Activated CD4-positive, alpha-beta T cell treated with anti-CD3 and anti-CD28 coated beads for 1 hour (primary cell): Measurements from ENCODE around the gene XKR3.
"Not testable (repeated sequence)": the region's sequence is repeated elsewhere in the genome, so short reads cannot be mapped to it uniquely, and the experiment has no call there.

ENCODE experiments used
- DNase-seq: peaks from one replicate; pipeline ENCODE4 v3.0.0-alpha.2; 2020

The XKR3 gene

DNA sequence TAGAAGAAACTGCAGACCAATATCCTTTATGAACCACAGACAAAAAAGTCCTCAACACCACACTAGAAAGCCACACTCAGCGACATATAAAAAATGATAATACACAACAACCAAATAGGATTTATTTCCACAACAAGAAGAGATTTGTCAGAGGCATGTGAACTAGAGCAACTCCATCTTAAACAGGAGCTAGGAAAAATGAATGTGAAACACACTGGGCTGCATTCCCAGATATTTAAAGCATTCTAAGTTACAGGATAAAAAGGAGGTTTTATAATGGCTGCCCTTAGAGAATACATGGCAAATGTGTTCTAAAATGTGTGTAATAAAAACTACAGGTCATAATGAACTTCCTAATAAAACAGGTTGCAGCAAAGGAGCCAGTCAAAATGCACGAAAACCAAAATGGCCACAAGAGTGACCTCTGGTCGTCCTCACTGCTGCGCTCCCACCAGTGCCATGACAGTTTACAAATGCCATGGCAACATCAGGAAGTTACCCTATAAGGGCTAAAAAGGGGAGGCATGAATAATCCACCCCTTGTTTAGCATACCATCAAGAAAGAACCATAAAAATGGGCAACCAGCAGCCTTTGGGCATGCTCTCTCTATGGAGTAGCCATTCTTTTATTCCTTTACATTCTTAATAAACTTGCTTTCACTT lies 21.8 kb downstream of the XKR3 start:
- no peak for DNase-seq

DNA sequence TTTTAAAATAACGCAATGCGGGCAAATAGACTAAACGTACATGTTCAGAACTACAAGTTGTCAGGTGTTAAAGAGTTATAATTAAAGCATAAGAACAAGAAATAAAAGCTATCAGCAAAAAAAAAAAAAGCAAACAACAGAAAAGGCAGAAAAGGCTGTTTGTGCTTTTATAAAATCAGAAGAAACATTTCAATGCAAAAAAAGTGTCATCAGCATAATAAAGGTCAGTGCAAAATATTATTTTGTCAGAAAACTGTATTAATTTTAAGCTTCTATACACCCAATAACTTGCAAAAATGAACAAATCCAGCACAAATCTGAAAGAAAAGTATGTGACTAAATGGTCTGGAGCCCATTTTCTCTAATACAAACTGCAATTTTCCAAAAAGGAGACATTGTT lies 23.6 kb downstream of the XKR3 start:
- no peak for DNase-seq

DNA sequence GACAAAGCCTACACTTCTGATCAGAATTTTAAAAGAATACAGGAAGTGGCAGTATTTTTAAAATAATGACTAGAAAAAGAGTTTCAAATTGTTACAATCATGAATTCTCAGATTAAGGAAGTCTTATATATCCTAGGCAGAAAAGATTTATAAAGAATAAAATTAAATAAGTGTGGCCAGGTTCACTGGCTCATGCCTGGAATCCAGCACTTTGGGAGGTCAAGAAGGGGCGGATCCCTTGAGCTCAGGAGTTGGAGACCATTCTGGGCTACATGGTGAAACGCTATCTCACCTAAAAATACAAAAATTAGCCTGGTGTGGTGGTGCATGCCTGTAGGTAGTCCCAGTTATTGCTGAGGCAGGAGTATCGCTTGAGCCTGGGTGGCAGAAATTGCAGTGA lies 24.1 kb downstream of the XKR3 start:
- DNase-seq: no peak

DNA sequence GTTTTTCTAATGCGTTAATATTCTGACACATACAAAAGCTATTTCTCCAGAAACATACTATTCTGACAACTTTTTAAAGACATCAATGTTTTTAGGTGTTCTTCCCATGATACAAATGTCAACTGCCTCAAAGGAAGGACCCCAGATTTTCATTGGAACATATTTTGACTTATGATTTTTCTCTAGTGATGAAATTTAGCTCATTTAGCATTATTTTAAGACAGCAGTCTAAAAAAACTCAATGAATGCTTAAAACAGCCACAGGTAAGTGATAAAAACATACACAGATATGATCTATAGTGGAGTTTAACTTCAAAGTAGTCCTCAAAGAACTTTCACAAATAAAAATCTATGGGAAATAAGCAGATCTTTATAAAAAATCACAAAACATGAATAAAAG lies 24.9 kb downstream of the XKR3 start:
- DNase-seq: no peak

DNA sequence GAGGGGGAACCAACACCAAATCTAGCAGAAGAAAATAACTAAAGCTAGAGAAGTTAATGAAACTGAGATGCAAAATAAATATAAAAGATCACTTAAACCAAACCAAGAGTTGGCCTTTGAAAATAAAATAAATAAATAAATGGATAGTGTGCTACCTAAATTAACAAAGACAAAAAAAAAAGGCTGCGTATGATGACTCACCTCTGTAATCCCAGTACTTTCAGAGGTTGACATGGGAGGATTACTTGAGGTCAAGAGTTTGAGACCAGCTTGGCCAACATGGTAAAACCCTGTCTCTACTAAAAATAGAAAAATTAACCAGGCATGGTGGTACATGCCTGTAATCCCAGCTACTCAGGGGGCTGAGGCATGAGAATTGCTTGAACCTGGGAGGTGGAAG lies 29.7 kb downstream of the XKR3 start:
- DNase-seq: not testable (repeated sequence)

GRCh38 chr22:16793831-16794230 lies 31.4 kb downstream of the XKR3 start:
- no peak for DNase-seq

DNA sequence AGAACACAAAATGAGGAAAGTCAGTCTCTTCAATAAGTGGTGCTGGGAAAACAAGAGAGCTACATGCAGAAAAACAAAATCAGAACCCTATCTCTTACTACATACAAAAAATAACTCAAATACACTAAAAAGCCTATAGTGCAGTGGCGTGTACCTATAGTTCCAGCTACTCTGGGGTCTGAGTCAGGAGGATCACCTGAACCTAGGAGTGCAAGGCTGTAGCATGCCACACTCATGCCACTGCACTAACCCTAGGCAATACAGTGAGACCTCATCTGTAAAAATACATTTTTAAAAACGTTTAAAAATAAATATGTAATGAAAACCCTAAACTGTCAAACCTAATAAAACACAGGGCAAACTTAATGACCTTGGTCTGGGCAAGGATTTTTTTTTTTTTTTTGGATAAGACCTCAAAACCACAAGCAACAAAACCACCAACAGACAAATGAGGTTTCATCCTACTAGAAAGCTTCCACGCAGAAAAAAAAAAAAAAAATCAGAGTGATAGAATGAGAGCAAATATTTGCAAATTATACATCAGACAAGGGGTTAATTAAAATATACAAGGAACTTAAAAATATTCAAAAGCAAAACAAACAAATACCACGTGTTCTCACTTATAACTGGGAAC lies 35.2 kb downstream of the XKR3 start:
- no peak for DNase-seq

DNA sequence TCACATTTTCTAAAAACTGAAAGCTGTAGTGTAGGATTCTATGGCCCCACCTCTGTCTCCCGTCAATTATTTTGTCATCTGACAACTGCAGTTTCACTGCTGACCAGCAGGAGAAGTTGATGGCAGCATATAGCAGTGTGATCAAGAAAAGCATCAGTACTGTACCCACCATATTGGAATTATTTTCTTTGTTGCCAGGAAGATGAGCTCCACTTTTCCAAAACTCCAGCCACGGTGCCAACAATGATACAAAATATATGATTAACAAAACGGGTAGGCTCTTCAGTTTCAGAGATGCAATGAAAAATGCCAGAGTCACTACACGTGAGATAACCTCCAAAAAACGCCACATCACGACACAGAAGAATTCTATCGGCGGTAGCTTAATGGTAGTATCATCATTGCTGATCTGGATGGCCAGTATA lies 41.3 kb downstream of the XKR3 start:
- DNase-seq: no peak

GRCh38 chr22:16783453-16783852 lies 41.8 kb downstream of the XKR3 start:
- DNase-seq: no peak

GRCh38 chr22:16781764-16782329 lies 43.4 kb downstream of the XKR3 start:
- DNase-seq: no peak

DNA sequence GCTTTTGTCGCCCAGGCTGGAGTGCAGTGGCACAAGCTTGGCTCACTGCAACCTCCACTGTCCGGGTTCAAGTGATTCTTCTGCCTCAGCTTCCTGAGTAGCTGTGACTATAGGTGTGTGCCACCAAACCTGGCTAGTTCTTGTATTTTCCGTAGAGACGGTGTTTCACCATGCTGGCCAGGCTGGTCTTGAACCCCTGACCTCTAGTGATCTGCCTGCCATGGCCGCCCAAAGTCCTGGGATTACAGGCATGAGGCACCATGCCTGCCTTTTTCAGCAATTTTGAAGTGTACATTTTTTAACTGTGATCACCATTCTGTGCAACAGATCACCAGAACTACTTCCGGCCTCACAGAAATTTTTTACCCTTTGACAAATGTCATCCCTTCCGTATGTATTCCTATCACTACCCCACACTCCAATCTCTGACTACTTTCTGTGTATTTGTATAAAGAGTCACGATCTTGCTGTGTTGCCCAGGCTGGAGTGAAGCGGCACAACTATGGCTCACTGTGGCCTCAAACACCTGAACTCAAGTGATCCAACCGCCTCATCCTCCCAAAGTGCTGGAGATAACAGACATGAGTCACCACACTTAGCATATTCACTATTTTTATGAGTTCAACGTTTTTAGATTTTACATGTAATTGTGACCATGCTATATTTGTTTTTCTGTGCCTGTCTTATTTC lies 44.0 kb downstream of the XKR3 start:
- no peak for DNase-seq

GRCh38 chr22:16777284-16777924 lies 47.8 kb downstream of the XKR3 start:
- no peak for DNase-seq

DNA sequence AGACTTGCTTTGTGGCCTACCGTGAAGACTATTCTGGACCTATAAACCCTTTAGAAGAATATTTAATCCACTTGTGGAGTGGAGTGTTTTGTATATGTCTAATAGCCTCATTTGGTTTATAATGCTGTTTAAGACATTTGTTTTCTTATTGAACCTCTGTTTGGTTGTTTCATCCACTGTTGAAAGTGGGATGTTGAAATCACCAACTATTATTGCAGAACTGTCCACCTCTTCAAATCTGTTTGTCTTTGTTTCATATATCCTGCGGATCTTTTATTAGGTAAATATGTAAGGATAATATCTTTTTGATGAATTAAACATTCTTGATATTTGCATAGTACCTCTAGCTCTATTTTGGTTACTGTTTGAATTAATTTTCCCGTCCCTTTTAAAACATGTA lies 49.1 kb downstream of the XKR3 start:
- DNase-seq: no peak

DNA sequence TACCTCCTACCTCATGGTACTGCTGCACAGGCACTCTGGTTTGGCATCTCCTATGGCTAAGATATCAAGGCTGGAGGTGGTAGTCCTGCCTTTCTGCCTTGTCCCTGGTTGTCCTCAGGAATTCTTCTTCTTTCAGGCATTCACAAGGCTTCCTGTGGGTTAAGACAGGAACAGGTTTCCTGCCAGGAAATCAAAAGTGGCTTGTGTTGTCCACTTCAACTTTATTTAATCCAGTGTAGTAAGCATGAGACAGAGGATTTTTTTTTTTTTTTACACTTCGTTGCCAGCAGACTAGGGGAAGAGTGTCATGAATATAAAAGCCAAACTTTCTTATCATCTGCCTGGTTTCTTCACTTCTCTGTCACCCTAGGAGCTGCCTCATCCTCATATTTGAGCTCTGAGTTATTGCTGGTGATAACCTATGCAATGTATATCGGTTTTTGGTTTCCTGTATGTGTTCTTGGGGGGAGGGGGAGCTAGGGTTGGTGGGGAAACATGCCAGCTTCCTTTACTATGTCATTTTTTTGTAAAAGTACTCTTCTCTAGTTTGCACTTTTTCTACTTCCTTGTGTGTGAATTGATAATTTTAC lies 50.2 kb downstream of the XKR3 start:
- no peak for DNase-seq

DNA sequence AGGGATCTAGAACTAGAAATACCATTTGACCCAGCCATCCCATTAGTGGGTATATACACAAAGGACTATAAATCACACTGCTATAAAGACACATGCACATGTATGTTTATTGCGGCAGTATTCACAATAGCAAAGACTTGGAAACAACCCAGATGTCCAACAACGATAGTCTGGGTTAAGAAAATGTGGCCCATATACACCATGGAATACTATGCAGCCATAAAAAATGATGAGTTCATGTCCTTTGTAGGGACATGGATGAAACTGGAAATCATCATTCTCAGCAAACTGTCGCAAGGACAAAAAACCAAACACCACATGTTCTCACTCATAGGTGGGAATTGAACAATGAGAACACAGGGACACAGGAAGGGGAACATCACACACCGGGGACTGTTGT lies 53.6 kb downstream of the XKR3 start:
- DNase-seq: not testable (repeated sequence)

GRCh38 chr22:16767927-16768326 lies 57.3 kb downstream of the XKR3 start:
- DNase-seq: not testable (repeated sequence)

DNA sequence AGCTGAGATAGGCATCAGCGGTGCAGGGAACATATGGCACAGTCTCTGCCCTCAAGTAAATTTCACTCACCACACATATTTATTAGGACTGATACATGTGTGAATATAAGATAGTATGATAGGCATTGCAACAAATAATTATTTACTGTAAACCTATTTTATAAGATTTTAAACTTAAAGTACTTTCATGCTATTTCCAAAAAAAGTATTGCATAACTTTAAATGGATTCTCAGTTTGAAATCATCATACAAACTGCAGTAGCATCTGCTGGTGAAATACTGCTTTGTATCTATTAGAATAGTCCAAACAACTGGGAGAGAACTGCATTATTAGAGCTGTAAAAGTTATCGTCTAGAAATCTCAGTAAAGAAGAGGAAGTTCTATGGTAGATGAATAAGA lies 63.0 kb downstream of the XKR3 start:
- DNase-seq: not testable (repeated sequence)

- not testable (repeated sequence) for DNase-seq
These were observed 64.8 kb downstream of the XKR3 start for GRCh38 chr22:16760416-16760815.

DNA sequence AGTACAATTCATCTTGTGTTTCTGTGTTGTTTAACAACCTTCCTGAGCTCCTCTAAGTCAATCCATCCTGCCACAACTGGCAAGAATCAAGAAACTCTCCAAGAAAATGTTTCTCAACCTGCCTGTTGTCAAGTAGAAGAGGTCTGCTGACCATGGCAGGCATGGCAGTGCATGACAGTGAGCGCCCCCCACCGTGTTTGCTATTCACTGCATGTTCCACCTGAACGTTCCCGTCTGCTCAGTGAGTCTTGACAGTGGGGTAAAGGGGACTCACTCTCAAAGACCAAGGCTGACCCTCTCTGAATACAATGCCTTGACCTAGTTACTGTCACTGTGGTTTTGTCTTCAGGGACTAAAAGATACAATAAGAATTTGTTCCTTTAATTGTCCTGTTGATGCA lies 75.9 kb downstream of the XKR3 start:
- not testable (repeated sequence) for DNase-seq

DNA sequence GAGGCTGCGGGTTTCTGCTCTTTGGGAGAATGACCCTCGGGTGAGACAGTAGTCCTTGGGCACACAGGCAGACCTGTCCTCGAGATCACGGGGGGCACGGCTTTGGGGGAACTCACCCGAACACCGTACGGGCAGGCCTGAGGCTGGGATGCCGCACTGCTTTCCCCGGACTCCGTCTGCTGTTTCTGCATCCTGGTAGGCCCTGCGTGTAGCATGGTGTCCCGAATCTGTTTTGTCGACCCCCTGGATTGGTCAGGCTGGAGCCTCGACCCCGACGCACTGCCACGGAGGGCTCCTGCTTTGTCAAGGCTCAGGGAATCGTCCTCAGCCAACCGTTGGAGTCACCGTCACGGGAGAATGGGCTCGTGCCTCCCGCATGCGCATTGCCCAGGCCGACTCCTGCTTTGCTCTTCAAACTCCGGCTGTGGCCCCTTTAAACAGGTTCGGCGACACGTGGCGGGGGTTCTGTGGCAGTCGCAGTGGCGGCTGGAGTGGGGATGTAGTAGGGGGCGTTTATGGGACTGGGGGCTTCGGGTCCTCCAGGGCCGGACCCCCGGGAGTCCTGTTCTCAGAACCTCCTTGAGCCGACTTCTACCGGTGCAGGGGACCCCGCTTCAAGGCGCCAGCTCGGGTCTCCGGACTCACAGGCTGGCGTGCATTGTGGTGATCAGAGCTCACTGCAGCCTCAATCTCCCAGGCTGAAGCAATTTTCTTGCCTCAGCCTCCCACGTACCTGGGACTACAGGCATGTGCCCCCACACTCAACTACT lies 76.9 kb downstream of the XKR3 start:
- DNase-seq: not testable (repeated sequence)

GRCh38 chr22:16747266-16748159 lies 77.7 kb downstream of the XKR3 start:
- DNase-seq: not testable (repeated sequence)
